Subcutaneous abdominal adipose tissue (tissue), 5 donors: ENCODE measurements around the gene PEDS1.
"Not testable (repeated sequence)": the region's sequence is repeated elsewhere in the genome, so short reads cannot be mapped to it uniquely, and the experiment has no call there.

Source experiments
- H3K27ac ChIP-seq: one replicate; pipeline ENCODE4 v1.7.0; 2013; ENCODE audit warnings: low read depth, mild to moderate bottlenecking, inconsistent platforms, low read length, moderate library complexity
- H3K27me3 ChIP-seq, 5 donors: one replicate each; pipeline ENCODE4 v1.7.0; 2013; ENCODE audit warnings: low read length in 5 of 5, inconsistent platforms in 1 of 5; ENCODE audit not compliant: control insufficient read depth in 5 of 5, insufficient read depth in 4 of 5
- H3K36me3 ChIP-seq, 5 donors: one replicate each; pipeline ENCODE4 v1.7.0; 2013; ENCODE audit warnings: low read length in 5 of 5; ENCODE audit not compliant: control insufficient read depth in 5 of 5, insufficient read depth in 5 of 5
- H3K4me1 ChIP-seq, 5 donors: one replicate each; pipeline ENCODE4 v1.7.0; 2013; ENCODE audit warnings: low read length in 5 of 5, mild to moderate bottlenecking in 3 of 5, moderate library complexity in 1 of 5; ENCODE audit not compliant: control insufficient read depth in 5 of 5, insufficient read depth in 5 of 5
- H3K4me3 ChIP-seq, 5 donors: one replicate each; pipeline ENCODE4 v1.7.0; 2013; ENCODE audit warnings: low read length in 5 of 5, low read depth in 1 of 5
- H3K9ac ChIP-seq, 5 donors: one replicate each; pipeline ENCODE4 v1.7.0; 2013; ENCODE audit warnings: low read length in 5 of 5, mild to moderate bottlenecking in 4 of 5, moderate library complexity in 3 of 5
- H3K9me3 ChIP-seq, 5 donors: one replicate each; pipeline ENCODE4 v1.7.0; 2013; ENCODE audit warnings: low read length in 5 of 5; ENCODE audit not compliant: control insufficient read depth in 5 of 5
- donor health status: healthy.
- donor health status: healthy.
- donor health status: healthy.
- donor health status: healthy.
- donor health status: healthy.

The PEDS1 gene

DNA sequence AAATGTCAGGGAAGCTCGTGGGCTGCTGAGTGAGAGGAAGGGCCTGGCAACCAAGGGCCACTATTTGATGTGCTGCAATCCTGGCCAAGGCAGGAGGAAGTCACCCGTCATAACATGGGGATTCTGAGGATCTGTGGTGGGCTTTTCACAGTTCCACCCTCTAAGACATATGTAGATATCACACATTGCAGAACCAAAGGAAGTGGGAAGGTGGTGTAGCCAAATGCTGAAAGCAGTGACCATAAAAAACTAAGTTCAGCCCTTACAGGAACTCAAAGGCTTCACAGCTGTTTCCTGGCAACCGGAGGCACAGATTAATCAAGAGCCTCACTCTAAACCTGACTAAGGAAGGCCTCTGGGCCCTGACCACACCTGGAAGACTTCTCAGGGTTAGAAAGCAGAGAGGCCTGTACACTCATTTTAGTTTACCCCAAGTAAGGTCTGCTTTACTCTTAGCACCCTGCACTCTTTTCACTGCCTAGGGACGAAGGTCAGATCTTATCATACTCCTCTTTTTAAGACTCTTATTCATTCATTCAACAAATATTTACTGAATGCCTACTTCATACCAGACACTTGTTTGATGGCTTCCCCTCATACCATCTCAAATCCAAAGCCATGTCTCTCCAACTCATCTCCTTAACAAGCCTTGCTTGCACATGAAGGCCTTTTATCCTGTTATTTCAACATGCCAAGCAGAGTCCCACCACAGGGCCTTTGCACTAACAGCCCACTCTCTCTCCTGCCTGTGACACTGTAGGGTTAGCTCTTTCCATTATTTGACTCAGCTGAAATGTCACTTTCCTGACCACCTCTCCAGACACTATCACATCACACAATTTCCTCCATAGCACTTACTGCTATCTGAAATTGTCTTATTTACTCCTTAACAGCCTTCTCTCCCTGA lies 43.1 kb downstream of the PEDS1 start:
- peaks cover 18 to 76% (median 55%) of the 10 kb centered on the region in 5 donors for H3K4me1 ChIP-seq
- H3K27ac ChIP-seq: peak overlapping the region; percentile 97
- H3K9ac ChIP-seq: peak overlapping the region in 2 of 5 donors; percentile 52 to 96
- no peaks in the 10 kb centered on the region for H3K9me3 ChIP-seq
- H3K27me3 ChIP-seq: no peaks in the 10 kb centered on the region
- H3K36me3 ChIP-seq: peaks cover 0 to 3% (median 0%) of the 10 kb centered on the region in 5 donors
- H3K4me3 ChIP-seq: no peak overlapping the region

DNA sequence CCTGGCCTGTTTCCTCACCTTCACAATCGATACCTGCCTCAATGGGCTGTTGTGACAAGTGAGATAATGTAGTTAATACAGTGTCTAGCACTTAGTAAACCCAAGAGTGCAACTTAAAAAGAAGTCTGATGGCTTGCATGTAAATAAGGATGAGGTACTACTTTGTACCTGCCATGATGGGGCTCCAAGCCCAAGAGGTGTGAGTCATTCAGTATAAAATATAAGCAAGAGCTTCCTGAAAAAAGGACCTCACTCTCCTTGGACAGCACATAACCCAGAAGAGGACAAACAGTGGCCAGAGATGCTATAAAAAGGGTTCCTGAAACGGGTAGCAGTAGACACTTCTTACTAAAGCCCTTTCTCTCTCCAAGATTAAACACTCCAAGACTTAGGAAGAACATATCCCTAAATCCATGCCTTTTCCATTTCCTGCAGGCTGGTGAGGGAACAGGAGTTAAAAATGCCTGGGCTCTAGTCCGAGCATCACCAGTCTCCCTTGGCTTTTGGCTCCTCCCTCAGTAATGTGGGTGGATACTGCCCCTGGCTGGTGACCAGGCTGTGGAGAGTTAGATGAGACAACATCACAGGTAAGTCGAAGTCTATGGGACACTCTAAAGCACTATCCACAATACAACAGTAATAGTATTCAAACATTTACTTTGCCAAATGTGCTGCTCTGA lies 44.8 kb downstream of the PEDS1 start:
- no peaks in the 10 kb centered on the region for H3K9me3 ChIP-seq
- no peak overlapping the region for H3K4me3 ChIP-seq
- H3K27ac ChIP-seq: no peak overlapping the region
- H3K36me3 ChIP-seq: peaks cover 0 to 3% (median 0%) of the 10 kb centered on the region in 5 donors
- peaks cover 15 to 61% (median 39%) of the 10 kb centered on the region in 5 donors for H3K4me1 ChIP-seq
- no peaks in the 10 kb centered on the region for H3K27me3 ChIP-seq
- H3K9ac ChIP-seq: no peak overlapping the region

DNA sequence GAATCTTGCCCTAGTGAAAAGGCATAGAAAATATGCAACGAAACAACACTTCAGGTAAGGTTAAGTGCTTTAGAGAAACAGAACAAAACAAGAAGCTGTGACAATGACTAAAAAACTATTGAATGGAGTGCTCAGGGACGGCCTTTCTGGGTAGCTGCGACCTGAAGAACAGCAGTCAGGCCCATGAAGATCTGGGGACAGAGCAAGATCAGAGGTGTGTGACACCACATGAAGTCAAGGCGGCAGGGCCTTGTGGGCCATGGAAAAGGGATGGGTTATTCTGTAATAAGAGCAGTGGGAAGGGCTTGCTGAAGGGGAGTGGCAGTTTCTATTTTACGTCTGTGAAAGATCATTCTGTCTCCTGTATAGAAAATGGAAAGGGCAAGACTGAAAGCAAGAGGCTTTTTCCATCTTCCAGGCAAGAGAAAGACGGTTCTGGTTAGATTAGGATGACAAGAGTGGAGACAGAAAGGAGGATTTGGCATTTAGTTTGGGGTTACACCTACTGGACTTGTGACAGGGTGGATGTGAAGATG lies 45.7 kb downstream of the PEDS1 start:
- H3K9me3 ChIP-seq: no peaks in the 10 kb centered on the region
- no peaks in the 10 kb centered on the region for H3K27me3 ChIP-seq
- peaks cover 0 to 3% (median 0%) of the 10 kb centered on the region in 5 donors for H3K36me3 ChIP-seq
- no peak overlapping the region for H3K4me3 ChIP-seq
- H3K27ac ChIP-seq: no peak overlapping the region
- peak overlapping the region in 1 of 5 donors; percentile 25 for H3K9ac ChIP-seq
- peaks cover 15 to 54% (median 32%) of the 10 kb centered on the region in 5 donors for H3K4me1 ChIP-seq

DNA sequence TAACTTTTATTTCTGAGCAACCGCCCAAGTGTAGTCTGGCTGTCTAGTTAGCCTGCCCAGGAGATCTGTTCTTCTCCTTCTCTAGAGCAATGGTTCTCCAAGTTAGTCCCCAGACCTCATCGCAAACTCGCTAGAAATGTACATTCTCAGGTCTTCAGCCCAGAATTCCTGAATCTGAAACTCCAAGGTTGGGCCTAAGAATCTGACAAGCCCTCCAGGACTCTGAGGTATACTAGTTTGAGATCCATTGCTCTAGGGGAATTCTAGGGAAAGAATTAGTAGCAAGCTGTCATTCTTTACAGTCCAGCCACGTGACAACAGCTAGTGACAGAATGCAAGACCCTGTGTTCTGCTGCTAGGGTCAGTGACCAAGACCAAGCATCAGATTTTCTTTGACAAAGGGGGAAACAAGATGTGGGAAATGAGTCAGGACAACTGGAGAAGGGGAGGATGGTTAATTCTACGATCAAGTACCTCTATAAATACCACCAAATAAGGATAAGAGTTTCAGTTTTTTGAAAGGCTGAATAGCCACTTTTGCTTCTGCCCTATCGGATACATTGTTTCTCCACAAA lies 46.4 kb downstream of the PEDS1 start:
- H3K9ac ChIP-seq: peak overlapping the region in 1 of 5 donors; percentile 25
- no peaks in the 10 kb centered on the region for H3K9me3 ChIP-seq
- no peaks in the 10 kb centered on the region for H3K27me3 ChIP-seq
- H3K36me3 ChIP-seq: peaks cover 0 to 3% (median 0%) of the 10 kb centered on the region in 5 donors
- H3K27ac ChIP-seq: peak overlapping the region; percentile 3
- peaks cover 15 to 50% (median 29%) of the 10 kb centered on the region in 5 donors for H3K4me1 ChIP-seq
- no peak overlapping the region for H3K4me3 ChIP-seq

DNA sequence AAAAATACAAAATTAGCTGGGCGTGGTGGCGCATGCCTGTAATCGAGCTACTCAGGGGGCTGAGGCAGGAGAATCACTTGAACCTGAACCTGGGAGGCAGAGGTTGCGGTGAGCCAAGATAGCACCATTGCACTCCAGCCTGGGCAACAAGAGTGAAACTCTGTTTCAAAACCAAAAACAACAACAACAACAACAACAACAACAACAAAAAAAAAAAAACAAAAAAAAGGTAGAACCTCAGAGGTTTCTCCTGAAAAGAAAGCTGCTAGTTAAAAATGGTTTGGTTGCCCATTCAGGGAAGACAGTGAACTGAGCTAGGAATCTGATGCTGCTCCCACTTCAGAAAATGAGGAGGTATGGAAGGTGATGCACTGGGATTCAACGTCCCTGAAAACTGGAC lies 46.9 kb downstream of the PEDS1 start:
- H3K9ac ChIP-seq, H3K4me3 ChIP-seq, H3K9me3 ChIP-seq, H3K27me3 ChIP-seq, H3K36me3 ChIP-seq: not testable (repeated sequence)
- Histone ChIP-seq H3K27ac (peak overlapping the region; percentile 3), H3K4me1 (peaks cover 13 to 48% (median 24%) of the 10 kb centered on the region in 5 donors)
